Mammary epithelial cell (primary cell): ENCODE measurements around the gene COMMD10.

Source experiments
- CTCF ChIP-seq, 2 donors: IDR thresholded peaks in 1 of 2; conservative IDR thresholded peaks in 1 of 2; 2 replicates each; pipeline ENCODE4 v1.5.1; 2011 to 2012; ENCODE audit warnings: inconsistent platforms in 2 of 2, low read length in 2 of 2, mild to moderate bottlenecking in 2 of 2, control low read depth in 1 of 2, low read depth in 1 of 2; ENCODE audit not compliant: insufficient read depth in 1 of 2; ENCODE audit errors: extremely low read depth in 1 of 2
- EZH2 ChIP-seq: IDR thresholded peaks from 2 replicates; pipeline ENCODE4 v1.6.1; 2012; ENCODE audit warnings: low read length, inconsistent platforms, borderline replicate concordance

DNA sequence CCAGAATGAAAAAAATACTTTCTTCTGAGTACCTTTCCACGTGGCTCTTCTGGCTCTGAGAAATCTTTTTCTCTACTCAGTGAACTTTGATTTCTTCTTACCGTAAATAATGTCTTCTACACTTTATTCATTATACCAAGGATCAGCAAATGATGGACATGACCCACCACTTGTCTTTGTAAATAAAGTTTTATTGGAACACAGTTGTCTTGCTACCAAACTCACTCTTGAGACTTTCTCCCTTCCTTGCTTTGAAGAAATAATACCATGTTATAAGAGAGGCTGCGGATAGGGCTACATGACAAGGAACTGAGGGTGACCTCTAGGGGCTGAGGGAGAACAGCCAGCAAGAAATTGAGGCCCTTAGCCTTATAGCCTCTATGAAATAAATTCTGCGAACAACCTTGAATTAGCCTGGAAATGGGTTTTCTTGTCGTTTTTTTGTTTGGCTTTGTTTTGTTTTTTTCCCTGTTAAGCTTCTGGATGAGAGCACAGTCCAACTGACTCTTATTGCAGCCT lies 212.5 kb downstream of the COMMD10 start:
- TF ChIP-seq CTCF (conservative IDR thresholded peaks at IDR 0.05 in 1 of 2, IDR thresholded peaks at IDR 0.05 in 1 of 2; ENCODE audit: extremely low read depth in 1 of 2, insufficient read depth in 1 of 2, low read depth in 1 of 2, low read length in 2 of 2) (no peak), EZH2 (no peak)
